Measurements from ENCODE around the gene CDK4.

DNA sequence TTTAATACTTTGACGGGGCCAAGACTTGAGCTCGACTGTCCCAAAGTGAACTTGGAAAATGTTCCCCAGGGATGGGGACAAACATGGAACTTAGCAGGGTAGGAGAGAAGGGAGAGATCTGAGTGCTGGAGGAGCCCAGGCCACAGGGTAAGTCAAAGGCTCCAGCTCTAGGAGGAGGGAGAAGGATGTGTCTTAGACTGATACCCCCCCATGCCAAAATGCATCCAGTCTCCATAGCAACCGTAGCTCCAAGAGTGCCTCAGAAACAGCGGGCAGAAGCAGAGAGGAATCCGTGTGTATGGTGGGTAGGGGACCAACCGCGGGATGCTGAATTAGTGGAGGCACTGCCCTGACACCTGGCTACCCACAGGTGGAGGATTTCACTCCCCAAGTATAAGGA lies 12.7 kb downstream of the CDK4 start:
- TF ChIP-seq, protein P1, sequence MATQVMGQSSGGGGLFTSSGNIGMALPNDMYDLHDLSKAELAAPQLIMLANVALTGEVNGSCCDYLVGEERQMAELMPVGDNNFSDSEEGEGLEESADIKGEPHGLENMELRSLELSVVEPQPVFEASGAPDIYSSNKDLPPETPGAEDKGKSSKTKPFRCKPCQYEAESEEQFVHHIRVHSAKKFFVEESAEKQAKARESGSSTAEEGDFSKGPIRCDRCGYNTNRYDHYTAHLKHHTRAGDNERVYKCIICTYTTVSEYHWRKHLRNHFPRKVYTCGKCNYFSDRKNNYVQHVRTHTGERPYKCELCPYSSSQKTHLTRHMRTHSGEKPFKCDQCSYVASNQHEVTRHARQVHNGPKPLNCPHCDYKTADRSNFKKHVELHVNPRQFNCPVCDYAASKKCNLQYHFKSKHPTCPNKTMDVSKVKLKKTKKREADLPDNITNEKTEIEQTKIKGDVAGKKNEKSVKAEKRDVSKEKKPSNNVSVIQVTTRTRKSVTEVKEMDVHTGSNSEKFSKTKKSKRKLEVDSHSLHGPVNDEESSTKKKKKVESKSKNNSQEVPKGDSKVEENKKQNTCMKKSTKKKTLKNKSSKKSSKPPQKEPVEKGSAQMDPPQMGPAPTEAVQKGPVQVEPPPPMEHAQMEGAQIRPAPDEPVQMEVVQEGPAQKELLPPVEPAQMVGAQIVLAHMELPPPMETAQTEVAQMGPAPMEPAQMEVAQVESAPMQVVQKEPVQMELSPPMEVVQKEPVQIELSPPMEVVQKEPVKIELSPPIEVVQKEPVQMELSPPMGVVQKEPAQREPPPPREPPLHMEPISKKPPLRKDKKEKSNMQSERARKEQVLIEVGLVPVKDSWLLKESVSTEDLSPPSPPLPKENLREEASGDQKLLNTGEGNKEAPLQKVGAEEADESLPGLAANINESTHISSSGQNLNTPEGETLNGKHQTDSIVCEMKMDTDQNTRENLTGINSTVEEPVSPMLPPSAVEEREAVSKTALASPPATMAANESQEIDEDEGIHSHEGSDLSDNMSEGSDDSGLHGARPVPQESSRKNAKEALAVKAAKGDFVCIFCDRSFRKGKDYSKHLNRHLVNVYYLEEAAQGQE (IDR thresholded peaks at IDR 0.05; ENCODE audit: insufficient read depth in 1 of 2, low read depth in 2 of 2, low read length in 2 of 2) = no peak
- TF ChIP-seq TAF1 (IDR thresholded peaks at IDR 0.05; ENCODE audit: borderline replicate concordance, insufficient read depth, low read length) (no peak), POLR2AphosphoS5 (IDR thresholded peaks at IDR 0.05; ENCODE audit: low read depth, low read length) (no peak), SIN3A (IDR thresholded peaks at IDR 0.05; ENCODE audit: borderline replicate concordance, insufficient read depth, low read length) (no peak), FOXP2 (optimal IDR thresholded peaks at IDR 0.05; ENCODE audit: borderline replicate concordance, extremely low read depth, extremely low read length, insufficient read depth) (no peak)

Measured in PFSK-1 (cell line).